ENCODE measurements around the gene OTUD7B. TPM values are rescaled to one million over a fixed set of nuclear protein-coding genes. Genes with fewer than 3 reads are reported as not detected.

The OTUD7B gene
- total and polyA plus RNA-seq, 9 of the 15 experiments (the other 6 are each of a cell fraction or from before 2014, with no cell fraction given), result 0.96 to 18.8 (median 7.4) TPM

- H3K9ac ChIP-seq (ENCODE audit: insufficient read depth in 1 of 2, low read depth in 2 of 2, low read length in 2 of 2), result peak overlapping the region; percentile 76 to 94
- ChIA-PET POLR2A (no interaction called here), CTCF (ENCODE audit: low intra/inter-chr PET ratio) (no interaction called here)
- peak overlapping the region; percentile 96 for H3K4me2 ChIP-seq (ENCODE audit: insufficient read depth, low read length)
- no peak for TF ChIP-seq USF1 (CRISPR knock-in tag; IDR thresholded peaks at IDR 0.05)
- TF ChIP-seq ETS1 (conservative IDR thresholded peaks at IDR 0.05; ENCODE audit: control insufficient read depth, low read depth, low read length), result peak; percentile 37; the same call in 1 of the 2 replicates
- TF ChIP-seq NR2C2 (CRISPR knock-in tag; IDR thresholded peaks at IDR 0.05), result no peak
- 0 out of 2 replicates have a peak, but pooled peaks have one; percentile 78 for TF ChIP-seq NR2C2 (tag; IDR thresholded peaks at IDR 0.05)
- no peak for TF ChIP-seq POLR3G (IDR thresholded peaks at IDR 0.05; ENCODE audit: extremely low read depth, insufficient read length, insufficient replicate concordance)
- H3K9me1 ChIP-seq (ENCODE audit: control insufficient read depth, insufficient read depth, low read length), result no peaks in the 10 kb centered on the region
- peaks cover 46% of the 10 kb centered on the region for H3K36me3 ChIP-seq (ENCODE audit: control insufficient read depth, insufficient read depth, low read length)
- H2AFZ ChIP-seq (ENCODE audit: low read depth, low read length), result peak overlapping the region; percentile 82
- DNase-seq (ENCODE audit: extremely low read depth in 1 of 4, low spot score in 3 of 4), result no peak
- no TSS peak for BruUV-seq (replicated peaks)
- peak overlapping the region; percentile 73 for H3K27ac ChIP-seq (ENCODE audit: extremely low read depth, low read depth, low read length)
- no peaks in the 10 kb centered on the region for H4K20me1 ChIP-seq (replicated peaks; ENCODE audit: control insufficient read depth, insufficient read depth, low read length)
- 0% methylated on average over 9 of the region's 10 CpGs for WGBS (ENCODE audit: insufficient coverage, low coverage, missing lambda C conversion rate)
- no peak for FAIRE-seq
- H3K9me3 ChIP-seq (replicated peaks; ENCODE audit: control insufficient read depth, insufficient read depth, low read depth, low read length), result no peaks in the 10 kb centered on the region
- H3K4me3 ChIP-seq, result peak overlapping the region; percentile 93
- peaks cover 22 to 23% of the 10 kb centered on the region in 2 experiments for H3K4me1 ChIP-seq (replicated peaks in 1 of 2; ENCODE audit: control insufficient read depth in 2 of 2, insufficient read depth in 2 of 2, low read length in 2 of 2)
- in situ Hi-C loops (cut with MboI) (no loop called here), intact Hi-C loops (cut with micrococcal nuclease) (loop anchor here (1.0 kb wide), 1 partner anchor 39 kb away; no protein-coding TSS in a partner anchor)
- no peaks in the 10 kb centered on the region for H3K27me3 ChIP-seq (ENCODE audit: control insufficient read depth in 2 of 2, insufficient read depth in 2 of 2, low read length in 2 of 2)
- ATAC-seq, result no peak
- H3K79me2 ChIP-seq (ENCODE audit: control insufficient read depth, insufficient read depth, low read length), result peaks cover 36% of the 10 kb centered on the region
Measured at GRCh38 chr1:149927056-149927562, 83.4 kb downstream of the OTUD7B start.

Measured in K562 (cell line).